ENCODE data around the gene FHOD3. TPM values are rescaled to one million over a fixed set of nuclear protein-coding genes. Genes with fewer than 3 reads are reported as not detected.
"Not testable (repeated sequence)": the region's sequence is repeated elsewhere in the genome, so short reads cannot be mapped to it uniquely, and the experiment has no call there.

FHOD3 gene
- total RNA-seq, 1 donor from 2014 or later: 16.3 TPM

- H3K9me3 Mint-ChIP-seq: peaks cover 24% of the 10 kb centered on the region
- no peak overlapping the region for H3K27ac Mint-ChIP-seq
- H3K4me3 Mint-ChIP-seq: no peak overlapping the region
- no peak for TF ChIP-seq CTCF (IDR thresholded peaks at IDR 0.05; ENCODE audit: unreplicated experiment)
- peaks cover 3% of the 10 kb centered on the region for H3K36me3 Mint-ChIP-seq
- no peak for DNase-seq (ENCODE audit: low spot score in 2 of 2, unreplicated experiment in 2 of 2)
- no peaks in the 10 kb centered on the region for H3K27me3 Mint-ChIP-seq (ENCODE audit: low read depth)
- peaks cover 13% of the 10 kb centered on the region for H3K4me1 Mint-ChIP-seq
Observed at GRCh38 chr18:36547544-36547943, 250.0 kb downstream of the FHOD3 start.

GRCh38 chr18:36551274-36551673 is 253.8 kb downstream of the FHOD3 start:
- not testable (repeated sequence) for H3K27ac Mint-ChIP-seq; H3K4me1 Mint-ChIP-seq; H3K36me3 Mint-ChIP-seq; H3K27me3 Mint-ChIP-seq (ENCODE audit: low read depth); DNase-seq (ENCODE audit: low spot score in 2 of 2, unreplicated experiment in 2 of 2); H3K4me3 Mint-ChIP-seq
- H3K9me3 Mint-ChIP-seq: peaks cover 33% of the 10 kb centered on the region

- TF ChIP-seq CTCF (IDR thresholded peaks at IDR 0.05; ENCODE audit: unreplicated experiment): no peak
- DNase-seq (ENCODE audit: low spot score in 2 of 2, unreplicated experiment in 2 of 2): no peak
- Mint-ChIP-seq H3K36me3 (peaks cover 4% of the 10 kb centered on the region), H3K9me3 (peaks cover 21% of the 10 kb centered on the region), H3K27ac (peak overlapping the region; percentile 10), H3K4me1 (peaks cover 5% of the 10 kb centered on the region), H3K27me3 (ENCODE audit: low read depth) (no peaks in the 10 kb centered on the region), H3K4me3 (no peak overlapping the region)
Observed at GRCh38 chr18:36558234-36558633, 260.7 kb downstream of the FHOD3 start.

- TF ChIP-seq CTCF (IDR thresholded peaks at IDR 0.05; ENCODE audit: unreplicated experiment): no peak
- H3K27me3 Mint-ChIP-seq (ENCODE audit: low read depth): no peaks in the 10 kb centered on the region
- no peak overlapping the region for H3K4me3 Mint-ChIP-seq
- H3K36me3 Mint-ChIP-seq: peaks cover 4% of the 10 kb centered on the region
- H3K27ac Mint-ChIP-seq: no peak overlapping the region
- no peak for DNase-seq (ENCODE audit: low spot score in 2 of 2, unreplicated experiment in 2 of 2)
- peaks cover 21% of the 10 kb centered on the region for H3K9me3 Mint-ChIP-seq
- peaks cover 7% of the 10 kb centered on the region for H3K4me1 Mint-ChIP-seq
Observed at GRCh38 chr18:36559149-36559857, 261.8 kb downstream of the FHOD3 start.

GRCh38 chr18:36560187-36560586 is 262.7 kb downstream of the FHOD3 start:
- no peak for DNase-seq (ENCODE audit: low spot score in 2 of 2, unreplicated experiment in 2 of 2)
- H3K36me3 Mint-ChIP-seq: peaks cover 4% of the 10 kb centered on the region
- TF ChIP-seq CTCF (IDR thresholded peaks at IDR 0.05; ENCODE audit: unreplicated experiment): no peak
- peaks cover 14% of the 10 kb centered on the region for H3K4me1 Mint-ChIP-seq
- peaks cover 17% of the 10 kb centered on the region for H3K9me3 Mint-ChIP-seq
- H3K4me3 Mint-ChIP-seq: no peak overlapping the region
- no peaks in the 10 kb centered on the region for H3K27me3 Mint-ChIP-seq (ENCODE audit: low read depth)
- no peak overlapping the region for H3K27ac Mint-ChIP-seq

- DNase-seq (ENCODE audit: low spot score in 2 of 2, unreplicated experiment in 2 of 2): no peak
- Mint-ChIP-seq H3K4me1 (peaks cover 17% of the 10 kb centered on the region), H3K27ac (no peak overlapping the region), H3K27me3 (ENCODE audit: low read depth) (no peaks in the 10 kb centered on the region), H3K36me3 (peaks cover 4% of the 10 kb centered on the region), H3K4me3 (no peak overlapping the region), H3K9me3 (peaks cover 14% of the 10 kb centered on the region)
- TF ChIP-seq CTCF (IDR thresholded peaks at IDR 0.05; ENCODE audit: unreplicated experiment): no peak
Observed at GRCh38 chr18:36561046-36561445, 263.5 kb downstream of the FHOD3 start.
